Brain microvascular endothelial cell (primary cell): ENCODE results near the gene ADAM12.

Source experiments
- DNase-seq: peaks from one replicate; pipeline ENCODE4 v3.0.0-alpha.2; 2020
- H3K27ac ChIP-seq: fragments of 250-450 bp; sonication (Bioruptor Pico); 2 replicates; pipeline ENCODE4 v1.5.1; 2020; ENCODE audit warnings: mild to moderate bottlenecking, moderate library complexity
- H3K27me3 ChIP-seq: fragments of 250-450 bp; sonication (Bioruptor Pico); replicated peaks from 2 replicates; pipeline ENCODE4 v1.5.1; 2020; ENCODE audit warnings: mild to moderate bottlenecking
- H3K36me3 ChIP-seq: fragments of 250-450 bp; sonication (Bioruptor Pico); replicated peaks from 2 replicates; pipeline ENCODE4 v1.5.1; 2020; ENCODE audit warnings: mild to moderate bottlenecking
- H3K4me3 ChIP-seq: 2 replicates; pipeline ENCODE4 v1.5.1; 2011; ENCODE audit warnings: low read depth, mild to moderate bottlenecking, control low read depth, low read length, moderate library complexity
- in situ Hi-C: cut with HindIII; loops from 2 replicates; pipeline ENCODE4 v1.10.0; 2017; ENCODE audit warnings: low sequenced_read_pairs, low pct_ligation_motif_present
- TF ChIP-seq, protein P1 (sequence below): IDR thresholded peaks from 2 replicates; pipeline ENCODE4 v1.5.1; 2011; ENCODE audit warnings: low read depth, mild to moderate bottlenecking, moderate library complexity, low read length, control low read depth, inconsistent platforms; ENCODE audit errors: missing control alignments

The ADAM12 gene

DNA sequence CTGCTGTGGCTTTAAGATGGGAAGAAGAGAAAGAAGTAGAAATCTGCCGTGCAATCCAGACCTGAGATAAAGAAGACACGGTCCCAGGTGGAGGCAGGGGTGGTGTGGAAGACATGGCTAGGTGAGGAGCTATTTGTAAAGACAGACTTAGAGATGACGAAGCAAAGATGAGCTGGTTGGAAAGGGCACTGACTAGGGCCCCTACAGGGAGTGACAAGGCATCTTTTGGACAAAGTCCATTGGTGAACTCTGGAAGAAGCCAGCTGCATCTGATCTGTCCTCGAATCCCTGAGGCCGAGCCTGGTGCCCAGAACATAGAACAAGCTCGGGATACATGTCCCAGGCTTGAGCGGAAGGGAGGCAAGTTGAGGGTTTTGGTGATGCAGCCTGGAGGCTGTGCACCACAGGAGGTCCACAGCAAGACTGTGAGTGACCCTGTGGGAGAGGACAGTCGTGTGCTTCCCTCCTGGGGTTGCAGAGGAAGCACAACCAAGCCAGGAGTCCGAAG is 191.2 kb downstream of the ADAM12 start:
- no peak for DNase-seq
- Histone ChIP-seq H3K4me3 (no peak overlapping the region), H3K36me3 (no peaks in the 10 kb centered on the region), H3K27ac (no peak overlapping the region), H3K27me3 (no peaks in the 10 kb centered on the region)
- TF ChIP-seq, protein P1, sequence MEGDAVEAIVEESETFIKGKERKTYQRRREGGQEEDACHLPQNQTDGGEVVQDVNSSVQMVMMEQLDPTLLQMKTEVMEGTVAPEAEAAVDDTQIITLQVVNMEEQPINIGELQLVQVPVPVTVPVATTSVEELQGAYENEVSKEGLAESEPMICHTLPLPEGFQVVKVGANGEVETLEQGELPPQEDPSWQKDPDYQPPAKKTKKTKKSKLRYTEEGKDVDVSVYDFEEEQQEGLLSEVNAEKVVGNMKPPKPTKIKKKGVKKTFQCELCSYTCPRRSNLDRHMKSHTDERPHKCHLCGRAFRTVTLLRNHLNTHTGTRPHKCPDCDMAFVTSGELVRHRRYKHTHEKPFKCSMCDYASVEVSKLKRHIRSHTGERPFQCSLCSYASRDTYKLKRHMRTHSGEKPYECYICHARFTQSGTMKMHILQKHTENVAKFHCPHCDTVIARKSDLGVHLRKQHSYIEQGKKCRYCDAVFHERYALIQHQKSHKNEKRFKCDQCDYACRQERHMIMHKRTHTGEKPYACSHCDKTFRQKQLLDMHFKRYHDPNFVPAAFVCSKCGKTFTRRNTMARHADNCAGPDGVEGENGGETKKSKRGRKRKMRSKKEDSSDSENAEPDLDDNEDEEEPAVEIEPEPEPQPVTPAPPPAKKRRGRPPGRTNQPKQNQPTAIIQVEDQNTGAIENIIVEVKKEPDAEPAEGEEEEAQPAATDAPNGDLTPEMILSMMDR = no peak
- in situ Hi-C loops = no loop called here

DNA sequence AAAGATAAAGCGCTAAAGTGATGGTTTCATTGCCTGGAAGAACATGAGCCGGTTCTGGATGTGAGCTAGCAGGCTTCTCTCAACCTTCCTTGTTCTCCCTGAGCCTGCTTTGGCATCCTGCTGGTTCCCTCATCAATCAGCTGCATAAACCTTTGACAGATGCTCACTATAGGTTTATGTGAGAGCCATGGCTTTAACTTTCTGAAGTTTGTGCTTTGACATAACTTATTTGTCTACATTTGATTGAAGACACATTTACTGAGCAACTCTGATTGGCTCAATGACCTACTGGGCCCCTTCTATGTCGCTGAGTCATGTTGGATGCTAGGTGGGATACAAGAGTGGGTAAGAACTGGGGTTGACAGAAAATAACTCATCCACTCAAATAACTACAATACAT is 192.0 kb downstream of the ADAM12 start:
- TF ChIP-seq, protein P1 = no peak
- Histone ChIP-seq H3K27me3 (no peaks in the 10 kb centered on the region), H3K36me3 (no peaks in the 10 kb centered on the region), H3K27ac (no peak overlapping the region), H3K4me3 (no peak overlapping the region)
- no peak for DNase-seq
- in situ Hi-C loops = no loop called here

DNA sequence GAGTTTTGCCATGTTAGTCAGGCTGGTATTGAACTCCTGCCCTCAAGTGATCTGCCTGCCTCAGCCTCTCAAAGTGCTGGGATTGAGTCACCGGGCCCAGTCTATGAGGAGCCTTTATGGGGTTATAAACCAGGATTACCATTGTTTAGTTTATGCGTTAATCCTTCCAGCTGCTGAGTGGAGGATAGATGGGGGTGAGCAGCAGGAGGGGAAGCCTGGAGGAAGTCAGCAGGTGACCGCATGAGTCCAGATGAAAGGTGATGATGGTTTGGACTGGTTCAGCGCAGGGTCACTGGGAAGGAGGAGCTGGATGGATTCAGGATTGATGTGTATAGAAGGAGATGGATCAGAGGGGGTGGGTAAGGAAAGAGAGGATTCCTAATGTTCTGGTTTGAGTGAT is 197.1 kb downstream of the ADAM12 start:
- no peak for DNase-seq
- Histone ChIP-seq H3K36me3 (no peaks in the 10 kb centered on the region), H3K27me3 (no peaks in the 10 kb centered on the region), H3K27ac (no peak overlapping the region), H3K4me3 (no peak overlapping the region)
- TF ChIP-seq, protein P1 = no peak
- in situ Hi-C loops = no loop called here

GRCh38 chr10:126188679-126189200 is 199.5 kb downstream of the ADAM12 start:
- TF ChIP-seq, protein P1 = no peak
- Histone ChIP-seq H3K27ac (no peak overlapping the region), H3K4me3 (no peak overlapping the region), H3K36me3 (no peaks in the 10 kb centered on the region), H3K27me3 (no peaks in the 10 kb centered on the region)
- in situ Hi-C loops = no loop called here
- DNase-seq = no peak

DNA sequence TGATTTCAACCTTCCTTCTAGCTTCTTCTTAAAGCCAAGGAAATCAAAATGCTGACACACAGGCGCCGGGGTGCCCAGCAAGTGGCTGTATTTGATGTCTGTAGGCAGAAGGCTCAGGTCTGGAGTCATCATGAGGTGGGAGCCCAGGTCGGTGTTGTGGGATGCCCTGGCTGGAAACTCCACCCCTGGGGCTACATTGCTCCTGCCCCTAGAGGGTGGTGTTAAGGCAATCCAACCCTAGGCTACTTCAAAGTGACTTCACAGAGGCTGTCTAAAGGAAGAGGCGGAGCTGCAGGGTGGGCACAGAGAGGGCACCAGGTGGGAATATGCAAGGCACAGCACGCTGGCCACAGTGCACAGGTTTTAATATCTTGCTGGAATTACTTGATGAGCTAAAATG is 200.9 kb downstream of the ADAM12 start:
- DNase-seq = no peak
- Histone ChIP-seq H3K27me3 (no peaks in the 10 kb centered on the region), H3K4me3 (no peak overlapping the region), H3K36me3 (no peaks in the 10 kb centered on the region), H3K27ac (no peak overlapping the region)
- TF ChIP-seq, protein P1 = no peak
- in situ Hi-C loops = no loop called here

GRCh38 chr10:126186766-126187165 is 201.5 kb downstream of the ADAM12 start:
- Histone ChIP-seq H3K27ac (no peak overlapping the region), H3K27me3 (no peaks in the 10 kb centered on the region), H3K4me3 (no peak overlapping the region), H3K36me3 (no peaks in the 10 kb centered on the region)
- no peak for DNase-seq
- TF ChIP-seq, protein P1 = no peak
- in situ Hi-C loops = no loop called here
